ENCODE data around the gene MYL7.

The MYL7 gene

DNA sequence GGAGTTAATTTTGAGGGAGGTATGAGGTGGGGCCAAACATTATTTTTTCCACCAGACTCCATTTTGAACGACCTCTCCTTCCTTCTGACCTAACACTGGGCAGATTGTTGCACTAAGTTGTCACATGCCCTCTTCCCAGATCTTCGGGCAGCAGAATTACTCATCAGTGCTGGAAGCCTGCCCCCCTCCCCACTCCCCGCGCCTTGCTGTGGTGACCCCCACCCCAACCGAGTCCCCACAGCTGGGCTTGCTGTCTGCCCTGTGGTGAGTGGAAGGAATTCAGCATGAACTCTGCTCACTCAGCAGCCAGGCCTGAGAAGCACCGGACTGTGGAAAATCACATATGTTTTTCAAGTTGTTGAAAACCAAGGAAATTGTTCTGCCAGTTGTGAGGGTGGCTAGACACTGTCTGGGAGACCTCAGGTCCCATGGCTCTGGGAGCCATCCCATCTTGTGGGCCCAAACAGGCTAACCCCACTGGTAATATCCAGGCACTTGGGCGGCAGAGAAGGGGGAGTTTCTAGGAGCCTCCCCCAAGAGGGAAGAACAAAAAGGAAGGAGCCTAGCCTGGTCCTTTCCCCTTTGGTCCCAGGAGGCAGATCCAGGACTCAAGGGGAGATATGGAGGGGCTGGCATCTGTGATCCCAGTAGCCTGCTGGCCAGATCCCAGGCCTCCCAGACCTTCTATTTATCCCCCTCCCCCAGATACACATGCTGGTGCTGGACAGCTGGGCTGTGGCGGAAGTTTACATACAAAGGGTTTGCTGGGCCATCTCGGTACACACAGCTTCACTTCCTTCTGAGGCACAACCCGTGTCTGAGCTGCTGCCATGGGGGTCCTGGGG lies 40.5 kb downstream of the MYL7 start:
- no peak for DNase-seq (ENCODE audit: low read depth)

DNA sequence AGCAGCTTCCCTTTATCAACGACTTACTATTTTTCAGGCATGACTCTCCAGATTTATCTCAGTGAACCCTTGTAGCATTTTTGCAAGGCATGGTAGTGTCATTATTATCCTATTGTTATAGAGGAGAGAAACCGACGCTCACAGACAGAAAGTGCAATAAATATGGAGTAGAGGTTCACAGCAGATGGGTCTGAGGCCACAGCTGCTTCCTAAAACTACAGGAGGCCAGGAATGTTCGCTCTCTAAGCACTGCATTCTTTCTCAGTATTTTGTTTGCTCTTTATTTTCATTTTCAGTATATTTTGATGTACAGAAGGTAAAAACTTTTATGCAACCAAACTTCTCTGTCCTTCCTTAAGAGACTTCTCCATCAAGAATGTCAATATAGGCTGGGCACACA lies 41.5 kb downstream of the MYL7 start:
- DNase-seq (ENCODE audit: low read depth) = no peak

DNA sequence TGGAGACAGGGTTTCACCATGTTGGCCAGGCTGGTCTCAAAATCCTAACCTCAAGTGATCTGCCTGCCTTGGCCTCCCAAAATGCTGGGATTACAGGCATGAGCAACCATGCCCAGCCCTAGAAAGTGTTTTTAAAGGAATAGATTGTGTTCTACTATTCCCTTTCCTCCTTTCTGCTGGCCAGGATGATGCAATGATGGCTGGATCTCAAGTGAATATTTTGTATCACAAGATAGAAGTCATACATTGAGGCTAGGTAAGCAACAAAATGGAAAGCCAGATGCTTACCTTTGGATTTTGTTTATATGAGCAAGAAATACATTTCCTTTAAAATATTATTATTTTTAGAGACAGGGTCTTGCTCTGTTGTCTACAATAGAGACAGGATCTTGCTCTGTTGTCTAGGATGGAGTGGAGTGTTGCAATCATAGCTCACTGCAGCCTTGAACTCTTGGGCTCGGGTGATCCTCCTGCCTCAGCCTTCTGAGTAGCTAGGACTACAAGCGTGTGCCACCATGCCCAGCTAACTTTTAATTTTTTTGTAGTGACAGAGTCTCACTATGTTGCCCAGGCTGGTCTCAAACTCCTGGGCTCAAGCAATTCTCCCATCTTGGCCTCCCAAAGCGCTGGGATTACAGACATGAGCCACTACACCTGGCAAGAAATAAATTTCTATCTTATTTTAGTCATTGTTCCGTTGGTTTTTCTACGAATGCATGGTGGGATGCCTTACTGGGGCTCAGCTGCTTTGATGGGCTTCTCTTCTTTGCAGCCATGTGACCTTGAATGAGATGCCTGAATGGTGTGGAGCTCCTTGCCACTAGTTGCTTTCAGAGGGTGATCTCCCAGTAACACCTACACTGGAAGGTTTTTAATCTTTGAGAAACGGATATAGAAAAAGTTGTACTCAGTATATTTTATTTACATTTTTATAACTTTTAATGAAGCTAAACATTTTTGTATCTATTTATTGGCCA lies 42.8 kb downstream of the MYL7 start:
- no peak for DNase-seq (ENCODE audit: low read depth)

DNA sequence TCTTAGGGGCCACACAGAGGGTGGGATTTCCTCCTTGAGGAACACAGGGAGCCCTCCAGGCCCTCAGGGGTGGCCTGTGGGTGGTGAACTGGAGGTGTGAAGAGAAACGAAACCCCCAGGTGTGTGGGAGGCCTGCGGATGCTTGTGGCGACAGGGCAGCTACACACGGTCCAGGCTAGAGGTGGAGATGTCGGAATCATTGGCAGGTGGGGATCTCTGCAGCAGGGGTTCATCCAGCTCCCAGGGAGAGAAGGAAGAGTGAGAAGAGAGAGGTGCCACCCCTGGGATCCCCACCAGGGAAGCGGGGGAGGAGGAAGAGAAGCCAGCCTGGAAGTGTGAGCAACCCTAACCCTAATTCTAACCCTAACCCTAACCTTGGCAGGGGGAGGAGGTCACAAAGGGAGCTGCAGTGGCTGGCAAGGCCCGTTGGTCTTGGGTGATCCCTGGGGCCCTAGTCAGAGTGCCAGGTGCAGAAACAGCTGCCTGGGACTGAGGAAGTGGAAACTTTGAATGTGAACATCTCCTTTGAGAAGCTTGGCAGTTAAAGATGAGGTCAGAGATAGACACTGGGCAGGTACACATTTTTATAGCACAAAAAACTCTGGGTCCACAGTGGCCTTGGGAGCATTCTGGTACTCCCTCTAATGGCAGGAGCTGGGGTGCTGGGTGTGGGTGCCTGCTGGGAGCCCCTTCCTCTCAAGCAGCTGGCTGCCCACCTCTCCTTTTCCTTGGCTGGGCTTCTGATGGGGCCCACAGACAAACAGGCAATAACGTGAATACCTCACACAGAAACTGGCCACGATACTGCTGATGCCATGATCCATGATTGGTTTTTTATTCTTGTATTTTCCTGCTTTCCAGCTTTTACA lies 43.8 kb downstream of the MYL7 start:
- DNase-seq (ENCODE audit: low read depth) = no peak

DNA sequence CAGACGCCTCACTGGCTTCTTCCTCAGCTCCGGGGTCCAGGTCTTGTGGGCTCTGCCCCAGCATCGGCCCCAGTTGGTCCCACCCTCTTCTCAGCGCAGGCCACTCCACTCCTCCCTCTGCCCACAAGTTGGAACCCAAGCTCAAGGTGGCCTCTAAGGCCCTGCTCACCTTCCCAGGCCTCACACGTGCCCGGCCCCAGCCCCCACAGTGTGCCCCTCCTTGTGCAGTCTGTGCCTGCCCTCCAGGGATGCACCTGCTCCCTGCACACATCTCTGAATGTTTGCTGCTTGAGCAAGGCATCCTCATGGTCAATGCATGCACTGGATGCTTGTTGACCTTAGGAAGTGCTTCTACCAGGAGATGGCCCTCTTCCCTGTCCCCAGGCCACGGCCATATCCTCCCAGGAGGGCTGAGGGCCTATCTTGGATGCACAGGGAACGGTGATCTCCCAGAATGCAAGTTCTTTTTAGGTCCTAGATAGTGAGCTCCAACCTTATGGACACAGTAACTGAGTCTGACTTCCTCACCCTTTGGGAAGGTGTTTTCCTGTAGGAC lies 44.7 kb downstream of the MYL7 start:
- DNase-seq (ENCODE audit: low read depth) = no peak

DNA sequence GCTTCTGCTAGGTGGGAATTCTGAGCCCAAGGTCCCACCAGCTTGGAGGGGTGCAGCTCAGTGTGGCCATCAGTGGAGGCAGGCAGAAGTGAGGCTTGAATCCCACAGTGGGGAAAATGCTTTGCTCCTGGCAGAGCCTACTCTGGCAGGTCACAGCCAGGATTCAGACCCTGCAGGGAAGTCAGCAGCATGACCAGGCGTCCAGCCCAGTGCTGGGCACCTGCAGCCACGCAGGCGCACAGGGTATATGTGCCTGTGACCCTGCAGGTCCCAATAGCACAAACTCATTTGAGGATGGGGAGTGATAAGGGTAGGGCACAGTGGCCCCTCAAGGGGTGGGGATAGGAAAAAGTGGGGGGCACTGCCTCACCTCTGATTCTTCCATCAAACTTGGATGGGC lies 45.4 kb downstream of the MYL7 start:
- no peak for DNase-seq (ENCODE audit: low read depth)

DNA sequence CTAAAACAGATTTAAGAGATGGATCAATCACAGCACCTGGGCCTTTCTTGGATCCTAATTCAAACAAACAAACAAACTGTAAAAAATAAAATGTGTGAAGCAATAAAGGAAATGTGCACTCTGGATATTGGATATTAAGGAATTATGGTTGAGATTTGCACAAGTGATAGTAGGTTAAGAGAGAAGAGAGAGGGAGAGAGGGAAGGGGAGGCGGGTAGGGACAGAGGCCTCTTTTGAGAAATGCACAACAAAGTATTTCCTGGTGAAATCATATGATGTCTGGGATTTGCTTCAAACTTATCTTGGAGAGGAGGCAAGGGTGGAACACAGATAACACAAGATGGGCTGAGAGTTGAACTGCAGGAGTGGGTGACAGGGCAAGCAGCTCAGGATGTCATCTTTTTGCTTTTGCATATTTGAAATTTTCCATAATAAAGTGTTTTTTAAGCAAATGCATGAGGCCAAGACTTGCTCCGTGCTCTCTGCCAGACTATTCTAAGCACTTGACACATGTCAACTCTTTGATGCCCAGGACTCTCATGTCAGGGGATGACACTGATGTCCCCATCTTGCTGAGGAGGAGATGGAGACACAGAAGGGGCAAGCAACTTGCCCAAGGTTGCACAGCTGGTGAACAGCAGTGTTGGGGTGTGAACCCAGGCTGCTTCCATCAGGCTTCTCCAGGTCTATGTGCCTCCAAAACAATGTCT lies 46.1 kb downstream of the MYL7 start:
- DNase-seq (ENCODE audit: low read depth) = no peak

DNA sequence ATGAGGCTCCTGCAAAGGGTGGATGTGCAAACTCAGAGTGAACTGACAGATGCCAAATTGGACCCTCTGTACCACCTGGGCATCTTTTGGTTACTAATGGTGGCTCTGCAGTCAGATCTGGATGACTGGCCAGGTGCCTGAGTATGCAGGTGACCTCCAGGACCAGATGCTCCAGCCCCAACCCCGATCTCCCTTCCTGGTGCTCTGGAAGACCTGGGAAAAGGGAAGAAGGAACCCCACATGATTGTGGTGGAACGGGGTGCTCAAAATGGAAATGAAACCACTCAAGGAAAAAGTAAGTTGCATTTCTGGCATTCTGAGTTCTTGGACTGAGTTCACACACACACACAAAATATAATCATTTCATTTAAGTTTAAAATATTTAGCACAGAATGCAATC lies 46.8 kb downstream of the MYL7 start:
- DNase-seq (ENCODE audit: low read depth) = no peak

DNA sequence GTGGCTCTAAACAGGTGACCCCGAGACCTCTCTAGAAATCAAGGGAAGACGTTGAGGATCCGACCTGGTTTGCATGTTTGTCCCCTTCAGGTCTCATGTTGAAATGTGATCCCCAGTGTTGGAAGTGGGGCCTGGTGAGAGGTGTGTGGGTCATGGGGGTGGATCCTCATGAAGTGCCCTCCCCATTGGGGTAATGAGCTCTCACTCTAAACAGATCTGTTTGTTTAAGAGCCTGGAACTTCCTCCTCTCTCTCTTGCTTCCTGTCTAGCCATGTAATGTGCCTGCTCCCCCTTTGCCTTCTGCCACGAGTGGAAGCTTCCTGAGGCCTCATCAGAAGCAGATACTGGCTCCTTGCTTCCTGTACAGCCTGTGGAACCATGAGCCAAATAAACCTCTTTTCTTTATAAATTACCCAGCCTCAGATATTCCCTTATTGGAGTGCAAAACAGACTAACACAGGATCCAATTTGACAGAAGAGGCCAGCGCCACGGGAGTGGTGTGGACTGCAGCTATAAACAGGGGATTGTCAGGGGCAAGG lies 48.0 kb downstream of the MYL7 start:
- DNase-seq (ENCODE audit: low read depth) = no peak
